HG02852 (cell line): ENCODE results near the gene DUOXA2.
"Not testable (repeated sequence)": the region's sequence is repeated elsewhere in the genome, so short reads cannot be mapped to it uniquely, and the experiment has no call there.

Experiments used
- ATAC-seq: cut with Tn5 transposase; IDR thresholded peaks from one replicate; pipeline ENCODE4 v1.9.1; 2021; ENCODE audit warnings: mild to moderate bottlenecking, moderate library complexity; ENCODE audit not compliant: unreplicated experiment

The DUOXA2 gene

DNA sequence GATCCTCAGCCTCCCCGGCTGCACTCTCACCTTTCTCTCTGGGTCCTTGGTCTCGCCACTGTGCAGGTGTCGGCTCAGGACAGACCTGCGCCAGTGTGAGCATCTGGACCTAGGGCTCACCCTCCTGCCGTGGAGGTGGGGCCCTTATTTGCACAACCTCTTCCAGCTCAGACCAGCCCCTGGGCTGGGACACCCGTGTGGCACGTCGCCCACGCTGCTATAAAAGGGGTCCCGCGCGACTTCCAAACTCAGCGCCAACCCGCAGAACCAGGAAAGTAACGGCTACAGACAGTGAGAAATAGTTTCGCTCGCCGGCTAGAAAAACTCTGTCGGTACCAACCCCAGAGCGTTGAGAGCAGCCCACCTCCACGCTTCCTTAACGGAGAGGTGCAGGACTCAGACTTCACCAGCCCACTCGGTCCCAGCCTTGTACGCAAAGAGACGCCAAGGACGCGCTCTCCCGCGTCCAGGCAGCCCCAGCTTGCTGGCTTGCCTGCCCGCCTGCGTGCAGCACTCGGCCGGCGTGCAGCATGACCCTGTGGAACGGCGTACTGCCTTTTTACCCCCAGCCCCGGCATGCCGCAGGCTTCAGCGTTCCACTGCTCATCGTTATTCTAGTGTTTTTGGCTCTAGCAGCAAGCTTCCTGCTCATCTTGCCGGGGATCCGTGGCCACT lies at the start of gene DUOXA2, which contains the start of gene DUOX2:
TSS of gene DUOXA2 (plus strand) at position 251 of the 675 bp plus-strand sequence. CDS start at position 531, 280 bp downstream.
TSS of gene DUOX2 (minus strand) at position 97 of the 675 bp plus-strand sequence. CDS start 761 bp downstream, outside the sequence.
- no peak for ATAC-seq

DNA sequence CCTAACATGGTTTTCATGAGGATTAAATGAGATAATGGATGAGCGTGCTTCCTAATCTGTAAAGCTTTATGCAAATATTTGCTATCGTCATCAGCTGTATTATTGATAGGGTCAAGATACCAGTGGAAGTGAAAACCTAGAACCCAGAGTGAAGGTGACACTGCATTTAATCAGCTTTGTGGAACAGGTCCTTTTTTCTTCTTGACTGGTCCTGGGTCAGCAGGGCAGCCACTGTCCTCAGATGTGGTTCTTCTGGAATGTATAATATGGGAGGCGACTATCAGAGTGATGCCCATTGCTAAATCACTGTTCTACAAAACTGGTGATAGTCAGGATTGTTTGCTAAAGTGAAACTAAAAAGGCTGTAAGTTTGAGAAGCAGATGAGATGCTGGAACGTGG lies 49.7 kb upstream of the DUOXA2 start:
- no peak for ATAC-seq

DNA sequence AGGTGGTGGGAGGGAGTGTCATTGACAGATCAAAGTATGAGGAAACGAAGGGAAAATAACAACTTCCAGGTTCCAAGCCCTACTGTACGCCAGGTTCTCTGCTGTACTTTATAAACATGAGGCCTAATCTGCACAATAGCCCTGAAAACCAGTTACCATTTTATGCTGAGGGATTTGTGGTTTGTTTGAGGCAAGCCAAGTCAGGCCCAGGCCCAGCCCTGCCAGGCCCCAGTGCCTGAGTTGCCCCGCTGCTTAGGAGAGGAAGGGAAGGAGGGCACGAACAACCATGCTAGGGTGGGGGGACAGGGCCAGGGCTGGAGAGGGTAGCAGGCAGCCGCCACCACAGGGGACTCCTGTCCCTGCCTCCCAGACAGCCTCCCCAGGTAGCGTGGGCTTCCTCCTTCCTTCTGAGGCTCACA lies 44.2 kb upstream of the DUOXA2 start:
- ATAC-seq: not testable (repeated sequence)

DNA sequence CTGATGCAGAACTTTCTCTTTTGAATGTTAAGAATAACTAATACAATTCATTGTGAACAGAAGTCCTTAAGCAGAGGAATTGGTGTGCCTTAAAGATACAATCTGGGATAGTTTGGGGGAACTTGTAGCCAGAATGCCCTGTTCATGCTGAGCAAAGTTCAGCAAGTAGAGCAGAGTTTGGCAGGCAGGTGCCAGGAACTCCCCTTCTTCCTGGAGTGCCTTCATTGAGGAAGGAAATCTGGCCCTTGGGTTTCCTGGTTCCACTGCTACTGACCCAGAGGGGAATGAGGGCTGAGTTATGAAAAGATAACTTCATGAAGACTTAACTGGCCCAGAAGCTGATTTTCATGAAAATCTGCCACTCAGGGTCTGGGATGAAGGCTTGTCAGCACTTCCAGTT lies 40.5 kb upstream of the DUOXA2 start:
- ATAC-seq: not testable (repeated sequence)

DNA sequence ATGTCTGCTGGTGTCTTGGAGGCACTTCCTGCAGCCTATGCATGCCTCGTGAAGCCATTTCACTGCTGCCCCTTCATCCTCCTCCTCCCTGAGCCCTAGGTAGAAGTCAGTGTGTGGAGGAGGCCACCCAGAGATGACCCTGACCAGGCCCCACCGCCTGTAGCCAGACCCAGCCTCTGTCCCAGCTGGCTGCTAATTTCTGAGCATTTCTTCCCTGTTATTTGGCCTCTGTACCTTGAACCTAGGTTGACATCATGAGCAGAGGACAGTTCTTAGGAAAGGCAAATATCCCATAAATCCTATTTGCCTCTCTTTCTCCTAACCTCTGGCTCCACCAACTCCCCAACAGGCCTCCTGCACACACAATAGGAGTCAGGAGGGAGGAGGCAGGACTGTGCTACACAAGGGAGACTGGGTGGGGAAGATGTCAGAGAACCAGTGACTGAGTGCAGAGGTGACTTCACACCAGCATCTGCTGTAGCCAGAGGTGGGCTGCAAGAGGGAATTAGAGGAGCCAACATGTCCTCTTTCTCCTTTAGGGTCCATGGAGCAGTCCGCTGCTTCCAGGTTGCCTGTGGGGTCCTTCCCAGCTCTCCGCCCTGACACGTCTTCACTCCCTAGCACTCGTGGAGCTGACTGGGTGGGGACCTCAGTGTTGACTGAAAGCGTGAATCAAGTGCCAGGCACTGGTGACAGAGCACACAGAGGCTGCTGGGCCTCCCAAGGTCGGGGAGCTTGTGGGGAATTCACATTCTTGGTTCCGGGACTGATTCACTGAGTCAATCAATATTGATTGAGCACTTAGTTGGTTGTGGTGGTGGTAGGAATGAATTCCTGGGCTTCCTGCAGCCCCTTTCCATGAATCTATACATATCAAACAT lies 38.4 kb upstream of the DUOXA2 start:
- not testable (repeated sequence) for ATAC-seq

DNA sequence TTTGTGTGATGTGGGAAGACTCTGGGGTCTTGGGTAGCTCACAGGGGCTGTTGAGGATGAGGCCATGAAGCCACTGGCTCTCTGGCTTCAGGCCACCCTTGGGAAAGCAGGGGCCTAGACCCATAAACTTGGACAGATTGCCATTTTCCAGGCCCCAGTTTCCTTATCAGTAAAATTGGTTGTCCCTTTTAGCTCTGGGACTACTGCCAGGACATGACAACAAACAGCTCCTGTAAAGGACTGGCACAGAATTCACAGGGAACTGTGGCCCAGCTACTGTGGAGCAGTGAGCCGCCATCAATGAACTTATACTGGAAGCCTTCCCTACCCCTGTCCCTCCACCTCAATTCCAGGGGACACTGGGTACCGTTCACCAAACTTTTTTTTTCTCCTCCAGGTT lies 36.7 kb upstream of the DUOXA2 start:
- ATAC-seq: not testable (repeated sequence)

DNA sequence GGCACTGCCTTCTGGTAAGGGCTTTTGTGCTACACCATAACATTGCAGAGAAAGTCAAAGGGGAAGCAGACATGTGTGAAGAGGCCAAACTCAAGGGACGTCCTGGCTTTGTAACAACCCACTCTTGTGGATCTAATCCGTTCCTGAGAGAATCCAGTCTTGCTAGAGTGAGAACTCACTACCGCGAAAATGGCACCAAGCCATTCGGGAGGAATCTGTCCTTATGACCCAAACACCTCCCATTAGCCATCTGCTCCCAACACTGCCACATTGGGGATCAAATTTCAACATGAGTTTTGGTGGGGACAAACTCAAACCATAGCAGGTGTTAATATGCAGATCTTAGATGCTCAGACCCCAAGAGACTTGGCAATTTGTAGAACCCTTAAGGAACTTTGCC lies 34.9 kb upstream of the DUOXA2 start:
- ATAC-seq: not testable (repeated sequence)

DNA sequence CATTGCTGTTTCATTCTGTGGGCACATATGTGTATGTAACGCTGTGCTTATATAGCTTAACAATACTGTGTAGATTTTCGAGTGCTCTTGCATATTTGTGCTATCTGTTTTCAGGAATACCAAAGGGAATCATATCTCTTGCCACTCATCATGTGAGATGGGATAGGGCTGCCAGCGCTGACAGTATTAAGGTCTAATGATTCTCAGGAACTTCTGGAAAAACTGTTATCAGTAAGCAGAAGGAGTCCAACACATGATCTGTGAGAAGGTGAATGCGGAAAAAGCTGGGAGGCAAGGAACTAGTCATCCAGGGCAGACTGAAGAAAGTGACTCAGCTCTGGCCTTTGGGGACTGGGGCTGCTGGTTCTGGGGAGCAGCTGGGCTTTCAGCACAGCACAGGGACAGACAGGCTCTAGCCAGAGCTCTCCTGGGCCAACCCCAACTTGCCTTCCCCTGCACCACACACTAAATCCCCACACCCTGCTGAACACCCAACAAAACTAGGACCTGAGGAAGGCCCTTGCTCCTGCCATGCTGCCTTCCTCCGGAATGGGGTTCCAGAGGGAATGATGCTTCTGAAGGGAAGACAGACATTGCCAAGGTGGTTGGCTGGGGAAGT lies 34.4 kb upstream of the DUOXA2 start:
- not testable (repeated sequence) for ATAC-seq

DNA sequence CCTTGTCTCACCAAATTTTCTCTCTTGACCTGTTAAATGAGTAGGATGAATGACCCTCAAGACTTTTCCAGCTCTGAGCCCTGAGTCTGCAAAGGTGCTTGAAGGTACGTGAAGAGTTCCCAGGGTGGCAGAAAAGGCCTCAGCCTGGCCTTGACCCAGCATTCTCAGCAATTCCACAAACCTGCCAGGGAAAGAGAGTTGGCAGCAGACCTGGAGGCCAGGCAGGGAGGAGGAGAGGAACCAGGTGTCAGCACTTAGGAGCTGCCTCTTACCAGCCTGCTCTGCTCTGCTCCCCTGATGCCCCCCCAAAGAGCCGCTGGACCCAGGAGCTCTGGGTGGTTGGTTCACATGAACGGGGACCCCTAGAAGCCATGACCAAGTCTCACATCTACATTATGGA lies 33.5 kb upstream of the DUOXA2 start:
- ATAC-seq: not testable (repeated sequence)

DNA sequence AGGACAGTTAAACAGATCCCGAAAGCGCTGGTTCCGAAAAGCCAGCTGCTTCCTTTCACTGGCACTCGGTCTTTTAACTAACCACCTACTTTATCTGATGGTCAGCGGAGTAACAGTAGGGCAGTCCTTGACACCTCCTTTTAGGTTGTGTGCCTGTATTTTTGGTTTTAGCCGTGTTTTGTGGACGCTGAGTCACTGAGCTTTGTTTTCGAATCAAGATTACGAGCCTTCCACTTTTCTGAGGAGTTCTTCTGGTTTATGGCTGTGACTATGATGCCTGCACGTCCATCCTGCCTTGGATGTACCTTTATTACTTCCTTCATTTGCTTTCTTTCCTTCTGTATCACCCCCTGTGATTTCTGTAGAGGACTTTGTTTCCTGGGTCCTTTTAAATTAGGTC lies 31.7 kb upstream of the DUOXA2 start:
- ATAC-seq: not testable (repeated sequence)

DNA sequence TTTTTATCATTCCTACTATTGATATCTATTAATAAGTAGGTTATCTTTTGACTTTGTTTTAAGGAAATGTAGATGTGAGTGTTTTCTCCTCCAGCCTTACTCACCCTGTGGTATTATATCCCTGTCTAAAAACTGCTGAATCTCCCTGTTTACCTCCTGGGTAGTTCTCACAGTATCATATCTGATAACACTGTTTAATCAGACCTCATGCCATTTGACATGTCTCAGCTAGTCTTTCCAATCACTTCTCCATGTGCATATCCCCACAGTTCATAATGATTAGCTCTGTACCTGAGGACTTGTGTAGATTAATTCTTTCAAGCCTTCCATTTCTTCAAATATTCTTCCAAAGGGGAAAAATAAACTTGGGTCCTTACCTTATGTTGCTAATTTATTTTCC lies 30.9 kb upstream of the DUOXA2 start:
- ATAC-seq: no peak

DNA sequence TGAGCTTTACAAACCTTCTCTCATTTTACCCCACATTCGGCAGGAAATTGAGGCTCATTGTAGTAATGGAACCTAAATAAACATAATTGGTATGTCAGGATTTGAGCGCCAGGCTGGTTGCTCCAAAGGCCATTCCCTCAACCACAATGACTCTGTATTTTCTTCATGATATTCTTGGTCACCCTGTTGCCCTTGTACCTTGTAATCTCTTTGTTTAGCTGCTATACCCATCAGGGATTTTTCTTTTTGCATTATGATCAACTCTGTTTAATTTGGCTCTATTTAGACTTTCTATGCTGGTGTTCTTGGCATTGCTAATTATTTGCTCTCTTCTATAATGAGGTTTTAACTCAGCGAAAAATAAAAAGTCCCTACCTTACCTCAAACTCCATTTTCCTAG lies 30.0 kb upstream of the DUOXA2 start:
- no peak for ATAC-seq

DNA sequence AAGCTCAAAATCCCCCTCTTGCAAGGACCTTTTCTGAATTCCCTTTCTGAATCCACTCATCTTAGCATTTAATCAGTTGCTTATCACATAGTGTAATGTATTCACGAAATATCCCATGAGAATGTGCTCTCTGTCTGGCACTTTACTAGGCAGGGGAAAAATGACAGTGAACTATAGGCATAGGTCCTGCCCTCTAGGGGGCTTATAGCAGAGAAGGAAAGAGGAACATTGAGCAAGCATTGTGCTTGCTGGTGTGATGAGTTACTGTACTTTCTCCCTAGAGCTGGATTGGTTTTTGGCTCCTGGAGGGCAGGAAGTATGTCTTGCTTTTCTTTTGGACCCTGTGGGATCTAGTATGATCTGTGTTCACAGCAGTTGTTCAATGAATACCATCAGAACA lies 26.6 kb upstream of the DUOXA2 start:
- no peak for ATAC-seq

DNA sequence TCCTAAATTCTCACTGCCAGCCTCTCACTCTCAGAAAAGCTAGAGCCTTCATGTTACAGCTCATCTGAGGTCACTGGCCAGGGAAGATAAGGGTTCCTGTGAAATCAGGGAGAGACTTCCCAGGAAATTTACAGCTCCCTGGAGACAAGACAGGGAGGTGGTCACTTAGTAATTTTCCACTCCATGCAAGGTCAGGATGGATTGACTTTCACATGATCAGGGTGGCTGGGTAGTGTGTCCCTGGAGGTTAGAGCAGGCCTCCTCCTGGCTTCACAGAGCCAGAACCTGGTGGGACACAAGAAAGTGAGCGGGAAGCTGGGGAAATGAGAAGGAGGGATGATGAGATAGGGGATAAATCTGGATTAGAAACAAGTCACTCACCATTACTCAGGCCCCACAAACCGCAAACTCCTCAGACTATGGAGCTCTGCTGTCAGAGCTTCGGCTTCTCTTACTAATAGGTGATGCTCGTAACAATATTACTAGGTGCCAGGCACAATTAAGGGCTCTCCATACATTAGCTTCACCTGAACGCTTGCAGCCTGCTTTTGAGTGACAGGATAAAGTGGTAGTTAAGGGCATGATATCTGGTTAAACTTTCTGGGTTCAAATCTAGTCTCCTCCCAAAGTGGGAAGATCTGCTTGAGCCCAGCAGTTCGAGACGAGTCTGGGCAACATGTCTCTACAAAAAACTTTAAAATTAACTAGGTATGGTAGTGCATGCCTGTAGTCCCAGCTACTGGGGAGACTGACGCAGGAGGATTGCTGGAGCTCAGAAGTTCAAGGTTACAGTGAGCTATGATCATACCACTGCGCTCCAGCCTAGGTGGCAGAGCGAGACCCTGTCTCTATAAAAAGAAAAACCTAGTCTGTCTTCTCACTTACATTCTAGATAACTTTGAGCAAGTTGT lies 25.1 kb upstream of the DUOXA2 start:
- no peak for ATAC-seq

DNA sequence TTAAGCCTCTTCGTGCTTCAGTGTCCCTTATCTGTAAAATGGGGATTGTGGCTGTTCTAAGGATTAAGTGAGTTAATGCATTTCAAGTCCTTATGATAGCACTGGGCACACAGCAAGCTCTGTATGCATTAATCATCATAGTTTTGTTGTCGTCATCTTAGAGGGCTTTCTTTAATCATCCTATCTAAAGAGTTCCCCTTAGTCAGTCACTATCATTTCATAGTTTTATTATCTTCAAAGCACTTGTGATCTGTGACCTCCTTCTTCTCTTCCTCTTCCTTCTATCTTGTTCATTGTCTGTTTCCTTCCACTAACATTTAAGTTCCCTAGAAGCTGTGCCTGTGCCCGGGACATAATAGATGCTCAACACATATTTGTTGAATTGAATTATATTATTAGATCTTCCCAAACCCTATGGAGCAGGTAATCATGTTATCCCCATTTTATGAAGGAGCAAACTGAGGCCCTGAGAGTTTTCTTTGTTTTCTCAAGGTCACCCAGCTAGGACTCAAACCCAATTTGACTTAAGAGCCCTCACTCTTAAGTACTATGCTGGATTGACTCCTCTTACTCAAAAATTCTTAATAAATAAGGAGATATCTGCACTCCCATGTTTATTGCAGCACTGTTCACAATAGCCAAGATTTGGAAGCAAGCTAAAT lies 24.3 kb upstream of the DUOXA2 start:
- ATAC-seq: no peak

DNA sequence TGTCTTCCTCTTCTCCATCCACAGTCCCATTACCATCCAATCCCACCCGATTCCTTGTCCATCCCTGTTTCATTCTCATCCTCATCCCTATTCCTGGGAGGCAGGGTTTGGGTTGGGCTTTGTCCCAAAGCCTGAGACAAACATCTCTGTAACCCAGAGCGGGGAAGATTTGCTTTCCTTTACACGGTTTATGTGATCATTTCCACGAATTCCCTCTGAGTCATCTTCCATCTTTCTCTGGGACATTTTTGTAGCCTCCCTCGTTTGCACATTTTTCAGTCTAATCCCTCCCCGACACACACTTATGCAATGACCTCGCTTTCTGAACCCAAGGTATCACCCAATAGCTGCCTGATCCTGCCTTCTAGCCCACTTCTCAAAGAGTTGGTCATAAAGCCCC lies 23.0 kb upstream of the DUOXA2 start:
- ATAC-seq: no peak

DNA sequence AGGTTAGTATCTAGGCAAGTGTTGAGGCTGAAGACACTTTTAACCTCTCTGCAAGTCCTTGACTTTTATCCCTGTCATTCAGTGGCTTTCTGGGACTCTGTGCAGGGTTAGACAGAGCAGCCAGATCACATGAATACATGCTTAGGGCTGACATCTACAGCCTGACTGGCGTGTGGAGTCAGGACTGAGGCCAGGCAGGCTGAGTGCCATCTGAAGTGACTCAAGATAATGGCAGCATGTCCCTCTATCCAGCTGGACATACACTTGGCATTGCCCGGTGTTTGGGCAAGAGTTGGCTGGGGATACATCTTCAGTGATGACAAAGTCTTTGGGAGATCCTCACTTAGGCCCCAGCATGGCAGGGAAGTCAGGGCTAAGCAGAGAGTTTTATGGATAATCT lies 22.6 kb upstream of the DUOXA2 start:
- no peak for ATAC-seq

DNA sequence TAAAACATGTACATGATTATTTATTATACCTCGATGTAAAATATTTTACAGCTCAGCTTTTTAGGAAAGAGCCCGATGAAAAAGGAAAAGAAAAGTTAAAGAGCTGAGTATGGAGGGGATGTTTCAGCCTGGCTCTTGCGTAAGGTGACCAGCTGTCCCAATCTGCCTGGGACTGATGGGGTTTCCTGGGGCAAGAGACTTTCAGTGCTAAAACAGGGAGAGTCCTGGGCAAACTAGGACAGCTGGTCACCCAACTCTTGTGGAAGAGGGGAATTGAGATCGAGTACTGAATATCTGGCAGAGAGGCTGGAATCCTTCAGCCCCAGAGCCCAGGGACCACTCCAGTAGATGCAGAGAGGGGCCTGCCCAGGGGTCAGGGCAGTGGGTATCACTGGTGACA lies 21.1 kb upstream of the DUOXA2 start:
- ATAC-seq: no peak

DNA sequence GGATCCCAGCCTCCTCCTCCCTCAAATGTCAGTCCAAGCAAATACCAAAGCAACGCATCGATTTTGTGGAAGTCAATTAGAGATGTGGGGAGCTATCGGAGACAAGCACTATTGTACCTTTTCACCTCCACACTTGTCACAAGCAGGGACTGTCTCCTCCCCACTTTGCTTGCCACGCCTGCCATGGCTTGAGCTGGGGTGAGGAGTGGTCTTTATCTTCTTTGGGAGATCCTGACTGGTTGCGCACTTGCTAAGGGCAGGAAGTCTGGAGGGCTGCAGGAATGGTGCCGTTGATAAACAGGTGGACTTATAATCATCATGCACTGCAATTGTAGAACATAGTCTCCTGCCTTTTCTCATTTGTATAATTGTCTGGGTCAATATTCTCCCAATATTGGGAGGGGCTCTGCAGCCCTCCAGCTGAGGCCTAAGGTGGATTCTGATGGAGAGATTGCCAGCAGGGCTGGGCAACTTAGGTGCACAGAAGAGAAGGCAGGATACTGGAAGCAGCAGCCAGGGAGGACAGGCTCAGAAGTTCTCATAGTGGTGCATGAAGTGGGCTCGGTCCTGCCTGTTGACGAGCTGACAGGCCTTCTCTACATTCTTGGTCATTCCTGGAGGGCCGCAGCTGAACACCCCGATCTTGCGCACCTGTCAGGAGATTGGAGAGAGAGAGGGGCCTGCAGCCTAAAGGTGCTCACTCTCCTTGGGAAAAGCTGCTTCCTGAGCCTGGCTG lies 20.3 kb upstream of the DUOXA2 start:
- ATAC-seq: no peak
